GM19025 (cell line): ENCODE data around the gene GPR156.
"Not testable (repeated sequence)": the region's sequence is repeated elsewhere in the genome, so short reads cannot be mapped to it uniquely, and the experiment has no call there.

Source experiments
- ATAC-seq: cut with Tn5 transposase; IDR thresholded peaks from one replicate; pipeline ENCODE4 v1.9.1; 2021; ENCODE audit warnings: mild to moderate bottlenecking, low read depth, moderate library complexity; ENCODE audit not compliant: unreplicated experiment

The GPR156 gene

DNA sequence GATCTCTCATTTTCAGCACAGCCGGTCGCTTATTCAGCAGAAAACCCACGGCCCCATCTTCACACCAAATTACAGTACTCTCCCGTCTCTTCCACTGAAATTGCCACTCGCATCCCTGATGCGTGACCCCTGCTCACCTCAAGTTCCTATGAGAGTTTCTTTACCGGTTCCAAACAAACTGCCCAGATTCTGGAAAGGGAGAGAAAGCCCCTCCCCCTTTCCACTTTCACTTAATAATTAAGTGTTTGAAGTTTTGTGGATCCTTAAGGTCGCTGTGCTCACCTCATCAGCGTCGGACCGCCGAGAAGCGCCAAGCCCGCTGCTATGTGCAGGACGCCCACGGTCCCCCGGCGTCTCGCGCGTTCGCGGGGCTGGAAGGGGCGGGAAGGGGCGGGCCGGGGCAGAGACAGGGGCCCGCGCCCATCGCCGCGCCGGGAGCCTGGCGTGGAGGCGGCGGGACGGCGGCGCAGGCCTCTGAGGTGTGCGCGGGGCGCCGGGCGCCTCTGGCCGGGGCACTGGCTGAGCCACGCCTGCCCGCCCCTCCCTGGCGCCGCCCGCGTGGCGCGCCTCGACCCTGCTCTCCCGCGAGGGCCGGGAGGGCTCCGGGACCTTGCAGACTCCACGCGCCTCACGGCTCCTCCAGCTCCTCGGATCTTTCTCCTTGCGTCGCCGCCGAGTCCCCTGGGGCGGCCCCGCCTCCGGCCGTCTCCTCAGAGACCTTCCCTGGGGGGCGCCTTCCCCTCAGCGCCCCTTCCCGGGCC, at the start of gene GPR156:
Gene GPR156, minus strand, starts transcription at position 476 of the 761 bp plus-strand sequence. CDS start 41,124 bp downstream, outside the sequence.
- no peak for ATAC-seq

DNA sequence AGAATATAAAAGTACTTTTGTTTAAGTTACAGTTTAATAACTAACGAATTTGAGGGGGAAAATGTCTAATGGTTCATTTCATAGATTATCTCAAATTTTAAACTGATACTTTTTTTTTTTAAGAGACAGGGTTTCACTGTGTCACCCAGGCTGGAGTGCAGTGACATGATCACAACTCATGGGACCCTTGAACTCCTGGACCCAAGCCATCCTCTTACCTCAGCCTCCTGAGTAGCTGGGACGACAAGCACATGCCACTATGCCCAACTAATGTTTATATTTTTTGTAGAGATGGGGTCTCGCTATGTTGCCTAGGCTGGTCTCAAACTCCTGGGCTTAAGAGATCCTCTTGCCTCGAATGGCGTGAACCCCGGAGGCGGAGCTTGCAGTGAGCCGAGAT, 47.6 kb upstream of the GPR156 start:
- ATAC-seq: no peak

DNA sequence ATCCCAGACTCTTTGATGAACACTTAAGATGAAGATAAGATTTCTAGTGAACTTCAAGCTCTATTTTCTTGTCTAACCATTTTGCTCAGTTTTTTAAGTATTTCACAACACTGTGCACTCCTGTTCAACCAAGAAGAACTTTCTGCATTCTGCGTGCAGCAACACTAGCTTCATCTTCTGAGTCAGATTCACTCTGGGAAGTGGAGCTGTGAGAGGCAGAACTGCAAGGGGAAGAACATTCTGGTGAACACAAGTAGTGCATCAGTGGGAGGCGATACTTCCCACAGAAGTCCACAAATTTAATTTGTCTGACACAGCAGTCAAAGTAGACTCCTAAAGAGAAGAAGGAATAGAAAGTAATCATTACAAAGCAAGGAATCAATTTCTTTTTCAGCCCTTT, 46.1 kb upstream of the GPR156 start:
- no peak for ATAC-seq

GRCh38 chr3:120326784-120327183, 41.8 kb upstream of the GPR156 start:
- ATAC-seq: no peak

DNA sequence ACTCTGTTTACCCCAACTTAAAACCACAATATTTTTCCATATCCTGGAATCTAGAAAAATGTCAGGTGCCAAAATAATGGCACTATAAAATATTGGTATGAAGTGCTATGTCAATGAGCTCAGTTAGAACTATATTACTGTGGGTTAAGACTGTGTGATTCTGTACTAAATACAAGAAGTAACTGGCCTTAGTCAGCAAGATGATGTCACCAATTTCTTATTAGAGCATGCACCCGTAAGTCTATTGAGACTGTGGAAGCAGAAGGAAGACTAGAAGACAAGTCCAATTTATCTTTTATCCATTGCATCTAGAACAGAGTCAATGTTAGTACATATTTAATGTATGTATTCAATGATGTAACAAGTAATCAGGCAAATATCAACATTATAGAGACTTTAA, 39.2 kb upstream of the GPR156 start:
- ATAC-seq: no peak

DNA sequence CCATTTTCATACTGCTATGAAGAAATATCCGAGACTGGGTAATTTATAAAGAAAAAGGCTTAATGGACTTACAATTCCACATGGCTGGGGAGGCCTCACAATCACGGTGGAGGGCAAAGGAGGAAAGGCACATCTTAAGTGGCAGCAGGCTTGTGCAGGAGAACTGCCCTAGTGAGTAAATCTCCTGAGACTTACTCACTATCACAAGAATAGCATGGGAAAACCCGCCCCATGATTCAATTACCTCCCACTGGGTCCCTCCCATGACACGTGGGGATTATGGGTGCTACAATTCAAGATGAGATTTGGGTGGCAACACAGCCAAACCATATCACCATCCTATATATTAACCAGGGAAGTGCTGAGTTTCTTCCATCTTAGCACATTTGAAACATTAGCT, 38.7 kb upstream of the GPR156 start:
- not testable (repeated sequence) for ATAC-seq

DNA sequence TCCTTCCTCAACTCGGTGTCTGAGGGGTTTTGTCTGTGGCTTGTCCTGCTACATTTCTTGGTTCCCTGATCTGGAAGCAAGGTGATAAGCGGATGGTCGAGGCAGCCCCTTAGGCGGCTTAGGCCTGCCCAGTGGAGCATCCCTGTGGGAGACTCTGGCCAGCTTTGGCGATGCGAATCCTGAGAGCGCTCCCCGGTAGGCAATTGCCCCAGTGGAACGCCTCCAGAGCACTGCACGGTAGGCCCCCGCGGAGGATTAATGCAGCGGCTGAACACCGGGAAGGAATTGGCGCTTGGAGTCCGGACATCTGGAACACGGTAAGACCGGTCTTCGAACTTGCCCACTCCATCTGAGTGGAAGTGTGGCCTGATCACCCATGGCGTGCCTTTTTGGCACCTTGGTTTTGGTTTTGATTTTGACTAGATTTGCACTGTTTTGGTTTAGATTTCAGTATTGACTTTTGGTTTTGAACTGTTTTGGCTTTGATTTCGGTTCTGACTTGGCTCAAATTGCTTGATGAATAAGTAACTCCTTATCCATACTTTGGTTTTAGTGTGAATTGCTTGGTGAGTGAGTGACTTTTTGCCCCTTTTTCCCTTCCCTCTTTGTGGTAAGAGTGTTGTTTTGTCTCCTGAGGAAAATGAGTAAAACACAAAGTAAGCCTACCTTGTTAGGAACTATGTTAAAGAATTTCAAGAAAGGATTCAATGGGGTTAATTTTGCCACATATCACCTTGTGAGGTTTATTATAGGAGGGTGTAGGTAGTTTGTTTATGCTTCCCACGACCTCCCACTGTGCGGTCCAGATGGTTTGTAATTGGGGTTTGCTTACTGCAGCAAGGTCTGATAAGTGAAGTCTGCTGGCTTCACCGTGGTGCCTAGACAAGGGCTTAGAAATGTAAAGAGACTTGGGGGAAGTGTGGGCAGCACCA, 27.1 kb upstream of the GPR156 start:
- no peak for ATAC-seq

GRCh38 chr3:120306519-120307455, 21.8 kb upstream of the GPR156 start:
- no peak for ATAC-seq

GRCh38 chr3:120304616-120305015, 19.6 kb upstream of the GPR156 start:
- ATAC-seq: no peak

DNA sequence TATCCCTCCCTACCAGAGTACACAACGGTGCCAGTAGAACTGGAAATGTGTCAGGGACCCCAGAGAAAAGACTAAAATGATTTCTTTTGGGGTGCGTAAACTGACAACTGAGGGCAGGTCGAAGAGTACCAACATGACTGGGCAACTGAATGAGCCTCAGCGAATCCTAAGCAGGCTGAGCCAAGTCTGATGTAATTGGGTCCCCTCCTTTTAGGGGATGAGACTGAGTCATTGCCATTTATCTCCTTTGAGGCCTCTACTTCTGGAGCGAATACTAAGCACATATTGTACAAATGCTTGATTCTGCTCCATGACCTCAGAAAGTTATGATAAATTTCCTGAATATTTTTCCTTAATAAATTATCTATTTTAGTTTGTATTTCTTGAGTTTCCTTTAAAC, 17.3 kb upstream of the GPR156 start:
- no peak for ATAC-seq

GRCh38 chr3:120300971-120301370, 15.9 kb upstream of the GPR156 start:
- ATAC-seq: no peak

DNA sequence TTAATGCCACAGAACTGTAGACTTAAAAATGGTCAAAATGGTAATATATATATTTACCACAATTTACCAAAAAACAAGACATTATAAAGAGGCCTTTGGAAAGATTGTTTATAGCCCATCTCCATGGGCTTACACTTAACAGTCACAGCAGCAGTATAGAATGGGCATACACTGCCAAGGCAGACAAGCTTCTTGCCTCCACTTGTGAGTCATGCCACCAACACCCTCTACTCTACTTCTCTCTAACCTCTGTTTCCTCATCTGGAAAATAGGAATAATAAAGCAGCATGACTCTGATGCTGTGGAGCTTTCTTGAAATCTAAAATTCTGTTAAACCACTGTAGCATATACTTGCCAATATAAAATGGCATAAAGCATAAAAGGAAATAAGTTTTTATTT, 14.4 kb upstream of the GPR156 start:
- no peak for ATAC-seq

DNA sequence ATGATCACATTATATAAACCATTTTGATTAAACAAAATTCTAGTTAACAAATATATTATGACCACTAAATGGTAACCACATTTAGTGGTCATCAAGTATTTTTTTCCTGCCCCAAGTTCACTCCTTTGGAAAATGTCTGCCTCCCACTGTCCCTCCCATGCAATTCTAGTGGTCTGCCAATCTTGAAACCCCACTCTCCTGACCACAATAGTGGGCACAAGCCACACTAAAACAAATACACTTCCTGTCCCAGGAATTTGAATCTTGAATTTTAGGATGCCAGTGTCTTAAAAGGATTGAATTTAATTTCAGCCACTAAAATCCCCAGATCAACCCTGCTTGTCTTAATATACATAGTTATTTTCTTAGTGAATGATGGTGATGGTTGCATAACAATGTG, 14.0 kb upstream of the GPR156 start:
- ATAC-seq: no peak

- ATAC-seq: not testable (repeated sequence)
These were observed 6.5 kb upstream of the GPR156 start for GRCh38 chr3:120291552-120291951.

GRCh38 chr3:120289636-120290035, 4.6 kb upstream of the GPR156 start:
- no peak for ATAC-seq

DNA sequence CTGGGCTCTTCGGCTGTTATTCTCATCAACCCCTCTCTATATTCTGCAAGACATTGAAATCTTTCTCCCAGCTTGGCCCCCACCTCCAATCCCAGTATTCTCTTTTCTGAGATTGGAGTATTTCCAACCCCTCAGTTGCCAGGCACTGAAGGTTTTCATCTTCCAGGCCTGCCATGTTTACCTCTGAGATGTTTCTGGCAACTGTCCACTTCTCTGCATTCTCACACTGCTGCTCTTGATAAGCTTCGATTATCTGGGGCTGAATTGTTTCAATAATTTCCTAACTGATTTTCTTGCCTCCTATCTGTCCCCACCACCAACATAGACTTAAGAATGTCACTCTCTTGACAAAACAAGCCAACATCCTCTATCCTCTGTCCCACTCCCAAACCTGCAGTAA, 1.4 kb upstream of the GPR156 start:
- no peak for ATAC-seq

DNA sequence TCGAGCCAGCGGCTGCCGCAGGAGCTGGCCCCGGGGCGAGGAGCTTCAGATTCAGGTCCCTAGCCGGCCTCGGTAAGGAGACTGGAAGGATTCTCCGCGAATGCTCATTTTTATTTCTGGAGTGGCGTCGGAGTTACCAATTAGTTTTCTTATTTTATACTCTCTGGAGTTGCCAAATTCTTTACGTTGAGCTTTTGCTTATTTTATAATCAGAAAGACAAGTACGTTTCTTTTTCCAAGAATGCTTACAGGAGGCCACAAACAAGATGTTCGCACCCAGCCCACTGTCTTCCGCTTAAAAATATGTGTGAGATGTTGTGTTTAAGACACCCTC, 453 bp upstream of the GPR156 start:
- no peak for ATAC-seq

DNA sequence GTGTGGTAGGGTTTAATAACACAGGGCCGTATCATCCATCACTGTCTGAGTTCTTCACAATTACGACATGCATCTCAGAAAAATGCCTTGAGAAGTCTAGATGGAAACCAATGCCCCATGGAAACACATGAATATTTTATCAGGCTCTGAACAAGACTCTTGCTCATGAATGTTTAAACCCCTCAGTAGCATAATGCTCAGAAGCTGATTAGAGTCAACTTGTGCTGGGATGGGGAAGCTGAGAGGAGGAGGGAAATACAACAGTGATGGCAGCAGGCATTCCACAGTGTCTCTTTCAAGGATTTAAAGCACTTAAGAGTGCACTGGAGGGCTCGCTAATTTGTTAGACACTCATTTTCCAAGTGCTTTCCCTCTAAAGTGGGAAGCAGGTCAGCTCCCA, 3.8 kb downstream of the GPR156 start:
- no peak for ATAC-seq

DNA sequence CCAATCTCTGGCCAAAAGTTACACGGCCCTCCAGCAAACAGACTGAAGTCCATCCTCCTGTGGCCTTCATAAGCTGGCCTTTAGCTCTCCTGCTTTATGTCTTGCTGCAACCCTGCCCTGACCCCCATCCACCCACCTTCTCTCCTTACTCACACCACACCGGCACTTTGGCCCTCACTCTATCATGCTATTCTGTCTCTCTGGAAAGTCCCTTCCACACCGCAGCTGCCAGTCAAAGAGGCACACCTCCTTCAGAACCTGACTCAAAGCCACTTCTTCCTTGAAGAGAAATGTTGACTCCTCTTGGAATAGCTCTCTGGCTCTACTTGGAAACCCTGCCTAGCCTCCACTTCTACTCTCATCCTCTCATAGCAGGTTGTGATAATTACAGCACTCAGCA, 4.5 kb downstream of the GPR156 start:
- no peak for ATAC-seq

DNA sequence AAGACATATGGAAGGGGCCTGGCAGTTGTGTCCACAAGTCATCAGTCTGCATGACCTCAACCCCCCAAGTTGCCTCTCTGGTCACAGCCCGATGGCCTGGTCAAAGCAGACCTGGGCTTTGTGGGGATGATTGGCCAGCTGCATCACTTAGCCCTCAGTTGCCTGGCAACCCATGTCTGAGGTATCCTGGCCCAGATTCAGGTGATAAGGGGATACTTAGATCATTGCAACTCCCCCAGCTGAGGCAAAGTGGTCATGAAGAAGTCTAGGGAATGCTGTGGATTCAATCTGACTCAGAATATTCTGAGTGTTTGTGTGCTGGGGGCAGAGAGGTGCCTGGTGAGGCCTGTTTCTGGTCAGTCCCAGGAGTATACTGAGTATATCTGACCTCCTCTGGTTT, 5.0 kb downstream of the GPR156 start:
- ATAC-seq: no peak

- no peak for ATAC-seq
These were observed 8.3 kb downstream of the GPR156 start for GRCh38 chr3:120276767-120277166.
